Lower leg skin (tissue), 3 donors: Measurements from ENCODE around the gene GRIK5.

Experiments used
- POLR2A ChIP-seq, 2 donors: fragments of 450-650 bp; IDR thresholded peaks; one replicate each; pipeline ENCODE4 v1.6.1; 2016 to 2017; ENCODE audit warnings: antibody characterized with exemption in 2 of 2, mild to moderate bottlenecking in 1 of 2, moderate library complexity in 1 of 2
- TF ChIP-seq, protein P1 (sequence below), 3 donors: fragments of 450-650 bp; IDR thresholded peaks; one replicate each; pipeline ENCODE4 v1.5.1; 2016; ENCODE audit warnings: antibody characterized with exemption in 3 of 3, mild to moderate bottlenecking in 3 of 3, moderate library complexity in 2 of 3

DNA sequence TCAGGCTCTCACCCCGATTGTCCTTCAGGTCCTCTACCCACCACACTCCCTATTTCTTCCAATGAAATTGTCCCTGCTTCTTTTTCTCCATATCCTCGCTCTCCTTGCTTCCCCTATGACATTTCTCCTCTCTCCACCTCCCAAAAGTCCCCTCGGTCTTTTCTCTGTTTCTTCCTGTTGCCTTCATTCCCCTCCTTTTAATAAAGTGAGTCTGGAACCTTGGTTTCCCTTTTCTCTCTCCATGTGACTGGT, 5.3 kb upstream of the GRIK5 start:
- no peak for TF ChIP-seq POLR2A (IDR thresholded peaks at IDR 0.05)
- TF ChIP-seq, protein P1, sequence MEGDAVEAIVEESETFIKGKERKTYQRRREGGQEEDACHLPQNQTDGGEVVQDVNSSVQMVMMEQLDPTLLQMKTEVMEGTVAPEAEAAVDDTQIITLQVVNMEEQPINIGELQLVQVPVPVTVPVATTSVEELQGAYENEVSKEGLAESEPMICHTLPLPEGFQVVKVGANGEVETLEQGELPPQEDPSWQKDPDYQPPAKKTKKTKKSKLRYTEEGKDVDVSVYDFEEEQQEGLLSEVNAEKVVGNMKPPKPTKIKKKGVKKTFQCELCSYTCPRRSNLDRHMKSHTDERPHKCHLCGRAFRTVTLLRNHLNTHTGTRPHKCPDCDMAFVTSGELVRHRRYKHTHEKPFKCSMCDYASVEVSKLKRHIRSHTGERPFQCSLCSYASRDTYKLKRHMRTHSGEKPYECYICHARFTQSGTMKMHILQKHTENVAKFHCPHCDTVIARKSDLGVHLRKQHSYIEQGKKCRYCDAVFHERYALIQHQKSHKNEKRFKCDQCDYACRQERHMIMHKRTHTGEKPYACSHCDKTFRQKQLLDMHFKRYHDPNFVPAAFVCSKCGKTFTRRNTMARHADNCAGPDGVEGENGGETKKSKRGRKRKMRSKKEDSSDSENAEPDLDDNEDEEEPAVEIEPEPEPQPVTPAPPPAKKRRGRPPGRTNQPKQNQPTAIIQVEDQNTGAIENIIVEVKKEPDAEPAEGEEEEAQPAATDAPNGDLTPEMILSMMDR (IDR thresholded peaks at IDR 0.05): no peak
